ENCODE results near the gene VSIG10L. TPM values are rescaled to one million over a fixed set of nuclear protein-coding genes. Genes with fewer than 3 reads are reported as not detected.

Gene VSIG10L
- total RNA-seq, 1 experiment from 2014 or later = 3.3 TPM

DNA sequence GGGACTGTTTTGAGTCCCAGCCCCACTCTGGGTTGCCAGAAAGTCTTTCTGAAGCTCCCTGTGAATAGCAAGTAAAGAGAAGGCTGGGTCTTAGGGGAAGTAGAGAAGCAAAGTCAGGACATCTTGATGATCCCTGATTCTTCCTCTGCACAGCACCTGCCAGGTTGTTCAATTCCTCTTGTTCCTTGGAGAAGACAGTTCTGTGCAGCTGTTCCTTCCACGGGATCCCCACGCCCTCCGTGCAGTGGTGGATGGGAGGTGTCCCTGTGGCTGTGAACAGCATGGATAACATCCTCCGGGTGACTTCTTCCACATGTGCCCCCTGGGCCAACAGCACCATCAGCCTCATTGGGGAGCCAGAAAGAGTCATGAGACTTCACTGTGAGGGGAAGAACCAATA, 59.6 kb downstream of the VSIG10L start:
- no TSS peak for BruUV-seq (replicated peaks)
- no peak overlapping the region for H3K4me3 ChIP-seq (ENCODE audit: low read depth in 2 of 2, low read length in 2 of 2)
- H3K9me3 ChIP-seq (ENCODE audit: control insufficient read depth, insufficient read depth, low read depth, low read length) = no peaks in the 10 kb centered on the region
- TF ChIP-seq, protein P1, sequence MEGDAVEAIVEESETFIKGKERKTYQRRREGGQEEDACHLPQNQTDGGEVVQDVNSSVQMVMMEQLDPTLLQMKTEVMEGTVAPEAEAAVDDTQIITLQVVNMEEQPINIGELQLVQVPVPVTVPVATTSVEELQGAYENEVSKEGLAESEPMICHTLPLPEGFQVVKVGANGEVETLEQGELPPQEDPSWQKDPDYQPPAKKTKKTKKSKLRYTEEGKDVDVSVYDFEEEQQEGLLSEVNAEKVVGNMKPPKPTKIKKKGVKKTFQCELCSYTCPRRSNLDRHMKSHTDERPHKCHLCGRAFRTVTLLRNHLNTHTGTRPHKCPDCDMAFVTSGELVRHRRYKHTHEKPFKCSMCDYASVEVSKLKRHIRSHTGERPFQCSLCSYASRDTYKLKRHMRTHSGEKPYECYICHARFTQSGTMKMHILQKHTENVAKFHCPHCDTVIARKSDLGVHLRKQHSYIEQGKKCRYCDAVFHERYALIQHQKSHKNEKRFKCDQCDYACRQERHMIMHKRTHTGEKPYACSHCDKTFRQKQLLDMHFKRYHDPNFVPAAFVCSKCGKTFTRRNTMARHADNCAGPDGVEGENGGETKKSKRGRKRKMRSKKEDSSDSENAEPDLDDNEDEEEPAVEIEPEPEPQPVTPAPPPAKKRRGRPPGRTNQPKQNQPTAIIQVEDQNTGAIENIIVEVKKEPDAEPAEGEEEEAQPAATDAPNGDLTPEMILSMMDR (IDR thresholded peaks at IDR 0.05) = no peak
- no peak for TF ChIP-seq TCF7L2 (IDR thresholded peaks at IDR 0.05; ENCODE audit: low read depth, low read length)
- TF ChIP-seq POLR2AphosphoS5 (IDR thresholded peaks at IDR 0.05; ENCODE audit: low read depth, low read length) = no peak
- TF ChIP-seq, protein P2, sequence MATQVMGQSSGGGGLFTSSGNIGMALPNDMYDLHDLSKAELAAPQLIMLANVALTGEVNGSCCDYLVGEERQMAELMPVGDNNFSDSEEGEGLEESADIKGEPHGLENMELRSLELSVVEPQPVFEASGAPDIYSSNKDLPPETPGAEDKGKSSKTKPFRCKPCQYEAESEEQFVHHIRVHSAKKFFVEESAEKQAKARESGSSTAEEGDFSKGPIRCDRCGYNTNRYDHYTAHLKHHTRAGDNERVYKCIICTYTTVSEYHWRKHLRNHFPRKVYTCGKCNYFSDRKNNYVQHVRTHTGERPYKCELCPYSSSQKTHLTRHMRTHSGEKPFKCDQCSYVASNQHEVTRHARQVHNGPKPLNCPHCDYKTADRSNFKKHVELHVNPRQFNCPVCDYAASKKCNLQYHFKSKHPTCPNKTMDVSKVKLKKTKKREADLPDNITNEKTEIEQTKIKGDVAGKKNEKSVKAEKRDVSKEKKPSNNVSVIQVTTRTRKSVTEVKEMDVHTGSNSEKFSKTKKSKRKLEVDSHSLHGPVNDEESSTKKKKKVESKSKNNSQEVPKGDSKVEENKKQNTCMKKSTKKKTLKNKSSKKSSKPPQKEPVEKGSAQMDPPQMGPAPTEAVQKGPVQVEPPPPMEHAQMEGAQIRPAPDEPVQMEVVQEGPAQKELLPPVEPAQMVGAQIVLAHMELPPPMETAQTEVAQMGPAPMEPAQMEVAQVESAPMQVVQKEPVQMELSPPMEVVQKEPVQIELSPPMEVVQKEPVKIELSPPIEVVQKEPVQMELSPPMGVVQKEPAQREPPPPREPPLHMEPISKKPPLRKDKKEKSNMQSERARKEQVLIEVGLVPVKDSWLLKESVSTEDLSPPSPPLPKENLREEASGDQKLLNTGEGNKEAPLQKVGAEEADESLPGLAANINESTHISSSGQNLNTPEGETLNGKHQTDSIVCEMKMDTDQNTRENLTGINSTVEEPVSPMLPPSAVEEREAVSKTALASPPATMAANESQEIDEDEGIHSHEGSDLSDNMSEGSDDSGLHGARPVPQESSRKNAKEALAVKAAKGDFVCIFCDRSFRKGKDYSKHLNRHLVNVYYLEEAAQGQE (IDR thresholded peaks at IDR 0.05; ENCODE audit: insufficient read depth in 1 of 2, low read depth in 2 of 2, low read length in 1 of 2) = no peak
- no peak for TF ChIP-seq SIN3A (IDR thresholded peaks at IDR 0.05; ENCODE audit: borderline replicate concordance, insufficient read depth, low read depth, low read length)
- H3K27me3 ChIP-seq (ENCODE audit: control insufficient read depth, insufficient read depth, low read length) = no peaks in the 10 kb centered on the region; the same call in 1 of the 2 replicates
- ChIA-PET POLR2A (no interaction called here), CTCF (no interaction called here)
- intact Hi-C loops (cut with micrococcal nuclease; ENCODE audit: unreplicated experiment) (no loop called here), in situ Hi-C loops (cut with HindIII; ENCODE audit: low pct_unique_long_range_greater_than_20kb, low sequenced_read_pairs) (no loop called here)
- H3K27ac ChIP-seq (ENCODE audit: low read length) = no peak overlapping the region
- DNase-seq (ENCODE audit: low read depth, low spot score) (no peak), ATAC-seq (no peak)
- no peaks in the 10 kb centered on the region for H3K36me3 ChIP-seq (ENCODE audit: control insufficient read depth, insufficient read depth, low read length)
- H3K4me1 ChIP-seq (ENCODE audit: control insufficient read depth, insufficient read depth, low read length) = no peaks in the 10 kb centered on the region

Other genes starting within 250 kb of the VSIG10L start
- gene CTU1, start 233.7 kb downstream of the VSIG10L start, total RNA-seq (2021; ENCODE audit: unreplicated experiment) = 9.3 TPM
- gene SIGLEC9, start 217.2 kb downstream of the VSIG10L start, total RNA-seq (2021; ENCODE audit: unreplicated experiment) = not detected
- not detected for gene SIGLEC7, start 199.8 kb downstream of the VSIG10L start, total RNA-seq (2021; ENCODE audit: unreplicated experiment)
- 0.13 TPM for gene CD33, start 117.1 kb downstream of the VSIG10L start, total RNA-seq (2021; ENCODE audit: unreplicated experiment)
- not detected for gene SIGLECL1, start 91.1 kb downstream of the VSIG10L start, total RNA-seq (2021; ENCODE audit: unreplicated experiment)
- gene IGLON5, start 30.5 kb downstream of the VSIG10L start, total RNA-seq (2021; ENCODE audit: unreplicated experiment) = 0.13 TPM
- 66.2 TPM for gene ETFB, start 24.2 kb upstream of the VSIG10L start, total RNA-seq (2021; ENCODE audit: unreplicated experiment)
- 0.95 TPM for gene CLDND2, start 26.9 kb upstream of the VSIG10L start, total RNA-seq (2021; ENCODE audit: unreplicated experiment)
- gene NKG7, start 30.5 kb upstream of the VSIG10L start, total RNA-seq (2021; ENCODE audit: unreplicated experiment) = 0.23 TPM
- gene LIM2, start 45.8 kb upstream of the VSIG10L start, total RNA-seq (2021; ENCODE audit: unreplicated experiment) = not detected
- gene C19orf84, start 48.5 kb upstream of the VSIG10L start, total RNA-seq (2021; ENCODE audit: unreplicated experiment) = not detected
- not detected for gene SIGLEC10, start 75.5 kb upstream of the VSIG10L start, total RNA-seq (2021; ENCODE audit: unreplicated experiment)
- gene SIGLEC8, start 116.3 kb upstream of the VSIG10L start, total RNA-seq (2021; ENCODE audit: unreplicated experiment) = not detected
- gene CEACAM18, start 136.4 kb upstream of the VSIG10L start, total RNA-seq (2021; ENCODE audit: unreplicated experiment) = not detected
- gene SIGLEC12, start 159.7 kb upstream of the VSIG10L start, total RNA-seq (2021; ENCODE audit: unreplicated experiment) = not detected
- gene SIGLEC6, start 189.5 kb upstream of the VSIG10L start, total RNA-seq (2021; ENCODE audit: unreplicated experiment) = not detected
- 7.3 TPM for gene ZNF175, start 229.1 kb upstream of the VSIG10L start, total RNA-seq (2021; ENCODE audit: unreplicated experiment)

All from Panc1 (cell line).